GM12872 (cell line): ENCODE data around the gene DCAF12L2.

Source experiments
- CTCF ChIP-seq: IDR thresholded peaks from 3 replicates; pipeline ENCODE4 v1.5.1; 2011; ENCODE audit warnings: low read depth, mild to moderate bottlenecking, low read length, moderate library complexity; ENCODE audit not compliant: insufficient read depth

Gene DCAF12L2

GRCh38 chrX:126141014-126141413, 25.1 kb downstream of the DCAF12L2 start:
- no peak for TF ChIP-seq CTCF

- TF ChIP-seq CTCF = peak; percentile 33; the same call in 2 of the 3 replicates
Measured at GRCh38 chrX:126137899-126138298, 28.2 kb downstream of the DCAF12L2 start.

- TF ChIP-seq CTCF = no peak
Measured at GRCh38 chrX:126124721-126125120, 41.4 kb downstream of the DCAF12L2 start.
